Motor neuron (in vitro differentiated cells): Measurements from ENCODE around the gene VARS1. TPM values are rescaled to one million over a fixed set of nuclear protein-coding genes. Genes with fewer than 3 reads are reported as not detected.

Source experiments
- ATAC-seq, 8 experiments: fragments of 200-7000 bp; cut with Tn5 transposase; replicated peaks in 6 of 8; 2 replicates each; pipeline ENCODE4 v1.8.0; 2021; ENCODE audit warnings: mild to moderate bottlenecking in 8 of 8, moderate library complexity in 8 of 8
- H3K27ac ChIP-seq, 2 donors: fragments of 250-450 bp; sonication (Bioruptor Pico); 2 replicates each; pipeline ENCODE4 v1.9.0; 2021; ENCODE audit warnings: antibody characterized with exemption in 2 of 2, mild to moderate bottlenecking in 2 of 2, moderate library complexity in 1 of 2
- H3K4me1 ChIP-seq, 2 donors: fragments of 250-450 bp; sonication (Bioruptor Pico); replicated peaks in 1 of 2; 2 replicates each; pipeline ENCODE4 v1.6.1; 2021; ENCODE audit warnings: antibody characterized with exemption in 2 of 2, mild to moderate bottlenecking in 2 of 2, moderate library complexity in 1 of 2
- H3K4me3 ChIP-seq, 5 donors: fragments of 250-450 bp; sonication (Bioruptor Pico); 2 replicates each; pipeline ENCODE4 v1.9.0; 2021; ENCODE audit warnings: antibody characterized with exemption in 5 of 5, mild to moderate bottlenecking in 5 of 5, moderate library complexity in 4 of 5
- WGBS, 10 experiments: fragments of 450-650 bp; shearing (Covaris generic); methylation state at CpG; one replicate each; pipeline ENCODE4 v1.0.0; 2022; 5-methylcytosine and 5-hydroxymethylcytosine counted together
- in situ Hi-C, 9 experiments: fragments of 400-800 bp; cut with MboI; loops; one replicate each; pipeline ENCODE4 v1.15.0; 2021; ENCODE audit warnings: low sequenced_read_pairs in 9 of 9, low pct_unique_long_range_greater_than_20kb in 2 of 9; ENCODE audit not compliant: unreplicated experiment in 9 of 9
- total RNA-seq, 8 experiments: library from RNA; unstranded; fragments of 300-600 nt; gene quantifications; 2 replicates each; pipeline versions ENCODE4 v1.2.3 to v1.2.4, GENCODE V29; 2022

The VARS1 gene
- total RNA-seq, 8 experiments from 2014 or later = 26.4 to 135 (median 52.7) TPM

DNA sequence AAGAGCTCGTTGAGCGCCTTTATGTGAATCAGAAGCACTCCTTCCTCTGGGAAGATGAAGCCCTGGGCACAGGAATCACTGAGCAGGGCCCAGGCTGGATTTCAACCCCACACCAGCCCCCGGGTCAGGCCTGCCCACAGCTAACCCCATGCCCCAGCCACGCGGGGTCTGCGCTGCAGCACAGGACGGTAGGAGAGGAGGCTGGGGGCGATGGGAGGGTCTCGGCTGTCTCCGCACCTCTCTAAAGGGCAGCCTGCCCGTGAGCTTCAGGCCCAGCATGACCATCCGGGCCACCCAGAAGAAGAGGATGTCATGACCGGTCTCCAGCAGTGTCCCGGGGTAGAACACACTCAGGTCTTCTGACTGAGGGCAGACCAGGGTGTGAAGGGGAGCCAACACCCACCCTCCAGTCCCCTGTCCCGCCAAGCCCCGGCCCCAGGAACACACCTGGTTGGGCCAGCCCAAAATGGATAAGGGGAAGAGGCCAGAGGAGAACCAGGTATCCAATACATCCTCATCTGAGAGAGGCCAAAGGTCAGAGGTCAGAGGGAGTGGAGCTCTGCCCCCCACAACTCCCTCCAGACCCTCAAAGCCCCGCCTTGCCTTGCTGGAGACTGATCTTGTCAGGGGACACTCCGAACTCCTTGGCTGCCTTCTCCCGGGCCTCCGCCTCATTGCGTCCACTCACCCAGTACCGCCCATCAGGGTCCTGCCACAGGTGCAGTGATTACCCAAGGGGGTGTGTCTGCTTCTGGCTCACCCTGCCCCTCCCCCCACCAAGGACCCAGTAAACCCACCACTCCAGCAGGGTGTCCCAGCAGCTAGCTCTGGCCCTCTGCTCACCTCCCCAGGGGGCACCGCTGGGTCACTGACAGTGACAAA is 14.1 kb downstream of the VARS1 start:
- no peak overlapping the region for H3K27ac ChIP-seq
- peaks cover 13 to 15% of the 10 kb centered on the region in 2 donors for H3K4me1 ChIP-seq
- no peak for ATAC-seq
- no peak overlapping the region for H3K4me3 ChIP-seq
- in situ Hi-C loops = no loop called here
- WGBS, 10 experiments = 80 to 100% (median 99%) methylated on average over 1 to 6 of the region's 23 CpGs; no CpG with 5 or more reads in 4 of the 10 experiments

DNA sequence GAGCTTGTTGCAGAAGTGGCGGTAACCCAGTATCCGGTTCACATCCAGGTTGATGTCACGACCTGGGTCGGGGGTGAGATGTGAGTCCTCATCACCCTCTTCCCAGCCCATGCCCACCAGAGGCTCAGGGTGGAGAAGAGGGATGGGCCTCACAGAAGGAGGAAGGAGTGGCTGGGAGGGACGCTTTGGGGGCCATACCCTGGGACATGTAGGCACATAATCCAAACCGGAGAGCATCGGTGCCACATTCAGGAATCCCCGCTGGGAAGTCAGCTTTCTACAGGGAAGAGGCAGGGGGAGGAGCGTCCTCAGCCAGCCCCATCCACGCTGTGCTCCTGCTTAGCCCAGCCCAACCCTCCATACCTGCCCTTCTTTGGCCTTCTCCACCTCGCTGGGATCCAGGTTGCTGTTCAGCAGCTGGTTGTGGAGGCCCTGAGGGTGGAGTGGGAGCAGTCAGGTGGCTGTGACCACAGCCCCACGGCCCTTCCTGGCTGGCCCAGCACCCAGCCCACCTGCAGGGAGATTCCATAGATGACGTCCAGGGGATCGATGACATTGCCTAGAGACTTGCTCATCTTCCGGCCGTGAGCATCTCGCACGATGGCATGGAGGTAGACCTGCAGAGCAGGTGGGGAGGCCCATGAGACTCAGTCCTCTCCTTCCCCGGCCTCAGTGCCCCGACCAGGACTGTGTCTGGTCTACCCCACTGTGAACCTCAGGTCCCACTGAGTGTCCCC is 14.9 kb downstream of the VARS1 start:
- no peak for ATAC-seq
- no peak overlapping the region for H3K4me3 ChIP-seq
- WGBS, 10 experiments = 83 to 100% (median 93%) methylated on average over 1 to 11 of the region's 20 CpGs; no CpG with 5 or more reads in 5 of the 10 experiments

GRCh38 chr6:31779908-31780307 is 15.6 kb downstream of the VARS1 start:
- Histone ChIP-seq H3K27ac (no peak overlapping the region), H3K4me1 (peaks cover 13 to 17% of the 10 kb centered on the region in 2 donors), H3K4me3 (no peak overlapping the region)
- 90 to 100% (median 94%) methylated on average over 2 to 8 of the region's 10 CpGs; no CpG with 5 or more reads in 6 of the 10 experiments for WGBS, 10 experiments
- ATAC-seq = no peak
- in situ Hi-C loops = no loop called here

More for the DNA sequence above, 14.9 kb downstream of the VARS1 start:
- no peak overlapping the region for H3K27ac ChIP-seq
- in situ Hi-C loops = no loop called here
- peaks cover 13 to 17% of the 10 kb centered on the region in 2 donors for H3K4me1 ChIP-seq

DNA sequence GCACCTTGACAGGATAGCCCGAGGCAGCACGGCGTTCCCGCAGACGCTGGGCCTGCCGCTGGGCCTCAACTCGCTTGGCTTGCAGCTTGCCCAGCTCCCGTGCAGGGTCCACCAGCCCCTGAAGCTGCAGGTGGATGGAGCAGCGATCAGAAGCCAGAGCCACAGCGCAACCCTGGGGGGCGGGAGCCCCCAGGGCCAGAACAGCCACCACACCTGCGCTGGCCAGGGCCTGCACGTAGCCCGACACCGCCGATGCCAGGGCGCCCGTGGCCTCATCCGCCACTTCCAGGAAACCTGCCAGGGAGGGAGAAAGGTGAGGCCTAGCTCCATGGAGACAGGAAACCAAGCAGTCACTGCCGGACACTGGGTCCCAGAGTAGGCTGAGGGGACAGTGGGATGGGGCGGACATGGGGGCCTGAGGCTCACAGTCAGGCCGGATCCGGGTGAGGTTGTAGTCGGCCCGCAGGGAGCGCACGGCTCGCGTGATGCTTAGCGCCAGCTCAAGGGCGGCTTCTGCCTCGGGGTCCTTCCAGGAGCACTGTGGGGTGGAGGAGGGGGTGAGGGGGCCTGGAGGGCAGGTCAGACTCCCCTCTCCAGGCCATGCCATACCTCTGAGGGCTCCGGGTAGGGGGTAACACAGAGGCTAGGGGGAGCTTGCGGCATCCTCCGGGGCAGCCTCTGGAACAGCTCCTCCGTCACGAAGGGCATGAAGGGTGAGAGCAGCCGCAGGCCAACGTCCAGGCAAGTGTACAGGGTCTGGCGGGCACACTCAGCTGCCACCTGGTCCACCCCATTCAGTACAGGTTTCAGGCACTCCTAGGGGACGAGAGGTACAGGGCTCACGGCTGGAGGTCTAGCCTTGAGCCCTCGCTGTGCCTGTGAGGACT is 16.3 kb downstream of the VARS1 start:
- WGBS, 10 experiments = 93 to 100% (median 94%) methylated on average over 1 to 8 of the region's 43 CpGs; no CpG with 5 or more reads in 7 of the 10 experiments
- Histone ChIP-seq H3K4me1 (peaks cover 13 to 17% of the 10 kb centered on the region in 2 donors), H3K27ac (no peak overlapping the region), H3K4me3 (no peak overlapping the region)
- in situ Hi-C loops = no loop called here
- ATAC-seq = no peak

- in situ Hi-C loops = no loop called here
- no peak overlapping the region for H3K4me3 ChIP-seq
- ATAC-seq = no peak
- peaks cover 13 to 17% of the 10 kb centered on the region in 2 donors for H3K4me1 ChIP-seq
- no peak overlapping the region for H3K27ac ChIP-seq
- 83 to 100% (median 100%) methylated on average over 1 of the region's 5 CpGs; no CpG with 5 or more reads in 5 of the 10 experiments for WGBS, 10 experiments
Measured at GRCh38 chr6:31778193-31778592, 17.4 kb downstream of the VARS1 start.

- Histone ChIP-seq H3K4me3 (no peak overlapping the region), H3K27ac (no peak overlapping the region), H3K4me1 (peaks cover 13 to 17% of the 10 kb centered on the region in 2 donors)
- 90 to 100% (median 100%) methylated on average over 1 to 3 of the region's 5 CpGs; no CpG with 5 or more reads in 7 of the 10 experiments for WGBS, 10 experiments
- in situ Hi-C loops = no loop called here
- no peak for ATAC-seq
Measured at GRCh38 chr6:31777667-31778050, 17.9 kb downstream of the VARS1 start.

DNA sequence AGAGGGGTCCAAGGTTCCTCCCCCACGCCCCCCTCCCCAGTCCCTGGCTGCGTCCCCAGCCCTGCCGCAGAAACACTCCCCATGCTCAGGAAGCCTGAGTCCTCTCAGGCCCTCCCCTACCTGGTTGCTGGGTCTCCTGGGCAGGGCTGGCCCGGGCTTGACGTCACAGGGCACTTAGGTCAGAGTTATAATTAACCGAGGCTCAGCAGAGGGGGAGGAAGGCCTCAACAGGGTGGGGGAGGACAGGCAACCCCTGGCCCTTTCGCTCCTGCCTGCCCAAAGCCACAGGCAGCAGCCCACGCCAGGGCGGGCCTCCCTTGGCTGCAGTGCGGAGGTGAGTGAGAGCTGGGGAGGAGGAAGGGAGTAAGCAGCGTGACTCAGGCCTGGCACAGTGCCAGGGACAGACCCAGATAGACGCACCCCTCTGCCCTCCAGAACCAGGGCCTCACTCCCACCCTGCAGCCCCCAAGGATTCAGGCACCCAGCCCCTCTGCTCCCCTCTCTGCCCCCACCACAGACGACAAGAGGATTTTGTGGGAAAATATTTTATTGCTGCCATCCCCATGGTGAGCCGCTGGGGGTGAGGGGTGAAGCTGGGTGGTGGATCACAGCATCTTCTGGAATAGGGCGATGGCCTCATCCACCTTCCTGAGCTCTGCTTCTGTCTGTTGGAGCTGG is 18.4 kb downstream of the VARS1 start, which contains the start of gene VWA7:
VWA7 (minus strand) TSS at position 340 of the 678 bp plus-strand sequence. CDS start 549 bp downstream, outside the sequence.
- peaks cover 13 to 17% of the 10 kb centered on the region in 2 donors for H3K4me1 ChIP-seq
- peak within 1 kb of the TSS; percentile 25 to 51 for H3K27ac ChIP-seq
- H3K4me3 ChIP-seq = no peak within 1 kb of the TSS
- in situ Hi-C loops = no loop called here
- 0% methylated on average over 2 of the region's 15 CpGs; no CpG with 5 or more reads in 9 of the 10 experiments for WGBS, 10 experiments
- ATAC-seq = peak; percentile 76 to 92 (median 86)

DNA sequence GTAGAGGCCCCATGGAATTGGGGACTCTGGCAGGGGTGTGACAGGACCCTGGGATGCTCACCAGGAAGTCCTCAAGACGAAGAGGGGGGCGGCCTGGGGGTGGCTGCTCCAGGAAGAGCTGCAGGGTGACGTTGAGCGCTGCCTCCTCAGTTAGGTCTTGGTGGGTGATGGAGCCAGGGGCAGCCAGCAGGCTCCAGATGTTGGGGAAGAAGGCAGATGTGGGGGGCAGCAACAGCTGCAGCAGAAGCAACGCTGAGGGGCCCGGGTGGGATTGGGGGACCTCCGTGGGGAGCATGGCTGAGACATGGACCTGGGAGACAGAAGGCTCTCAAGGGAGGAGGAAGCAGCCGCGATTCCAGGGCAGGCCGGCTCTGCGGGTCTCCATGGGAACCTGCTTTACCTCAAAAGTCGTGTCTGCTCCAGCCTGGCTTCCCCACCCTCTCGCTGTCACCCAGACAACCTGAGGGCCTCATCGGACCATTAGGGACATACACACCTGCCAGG is 19.0 kb downstream of the VARS1 start:
- ATAC-seq = peak; percentile 10 to 70 (median 65)
- H3K4me3 ChIP-seq = no peak overlapping the region
- in situ Hi-C loops = no loop called here
- peak overlapping the region; percentile 25 to 51 for H3K27ac ChIP-seq
- 94 to 100% methylated on average over 2 to 3 of the region's 14 CpGs; no CpG with 5 or more reads in 8 of the 10 experiments for WGBS, 10 experiments
- peaks cover 13 to 17% of the 10 kb centered on the region in 2 donors for H3K4me1 ChIP-seq

DNA sequence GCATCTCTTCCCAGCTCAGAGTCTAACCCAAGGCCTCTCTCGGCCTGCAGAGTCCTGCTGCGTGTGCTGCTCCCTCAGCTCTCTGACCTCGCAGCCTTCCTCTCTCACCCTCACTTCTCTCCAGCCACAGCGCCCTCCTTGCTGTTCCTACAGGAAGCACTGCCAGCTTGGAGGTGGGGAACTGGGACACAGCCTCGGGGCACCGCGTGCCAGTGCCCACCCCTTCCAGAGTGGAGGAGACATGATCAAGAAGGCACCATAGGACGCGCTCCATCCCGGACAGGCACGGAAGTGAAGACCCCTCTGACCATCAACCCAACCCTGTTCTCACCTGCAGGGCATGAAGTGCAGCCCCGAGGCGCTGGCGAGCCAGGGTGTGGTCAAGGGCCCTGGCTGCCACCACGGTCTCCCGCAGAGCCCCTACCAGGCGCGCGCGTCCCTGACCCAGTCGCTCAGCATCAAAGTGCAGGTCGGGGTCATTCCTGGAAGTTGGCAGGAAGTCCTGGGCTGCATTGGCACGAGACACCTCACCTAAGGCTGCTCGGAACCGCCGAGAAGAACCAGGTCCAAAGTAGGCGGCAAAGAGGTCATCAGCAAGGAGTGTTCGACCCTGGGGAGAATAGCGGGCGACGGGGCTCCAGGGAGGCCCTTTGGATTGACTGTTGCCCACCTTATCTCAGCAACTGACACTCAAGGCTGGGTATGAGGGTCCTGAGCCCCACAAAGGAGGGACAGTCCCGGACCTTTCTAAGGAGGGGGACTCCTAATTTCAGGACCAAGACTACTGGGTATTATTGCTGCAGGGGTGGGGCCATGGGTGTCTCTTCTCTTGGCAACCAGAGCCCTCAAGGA is 19.7 kb downstream of the VARS1 start:
- WGBS, 10 experiments = 20 to 100% (median 90%) methylated on average over 1 to 9 of the region's 32 CpGs; no CpG with 5 or more reads in 5 of the 10 experiments
- Histone ChIP-seq H3K27ac (peak overlapping the region in 1 of 2 donors; percentile 25), H3K4me3 (no peak overlapping the region), H3K4me1 (peaks cover 13 to 17% of the 10 kb centered on the region in 2 donors)
- in situ Hi-C loops = no loop called here
- ATAC-seq = peak in 1 of 8 experiments; percentile 2

- in situ Hi-C loops = no loop called here
- WGBS, 10 experiments = 20 to 33% (median 20%) methylated on average over 1 to 3 of the region's 4 CpGs; no CpG with 5 or more reads in 7 of the 10 experiments
- ATAC-seq = peak in 3 of 8 experiments; percentile 5 to 23 (median 12)
- H3K4me3 ChIP-seq = no peak overlapping the region
- peaks cover 13 to 17% of the 10 kb centered on the region in 2 donors for H3K4me1 ChIP-seq
- no peak overlapping the region for H3K27ac ChIP-seq
Measured at GRCh38 chr6:31775184-31775583, 20.4 kb downstream of the VARS1 start.

- no peak overlapping the region for H3K4me3 ChIP-seq
- in situ Hi-C loops = no loop called here
- ATAC-seq = no peak
- 33 to 90% (median 65%) methylated on average over 1 to 4 of the region's 4 CpGs; no CpG with 5 or more reads in 4 of the 10 experiments for WGBS, 10 experiments
- H3K27ac ChIP-seq = no peak overlapping the region
- H3K4me1 ChIP-seq = peaks cover 5 to 7% of the 10 kb centered on the region in 2 donors
Measured at GRCh38 chr6:31771992-31772358, 23.6 kb downstream of the VARS1 start.
